Spleen (tissue), 11 donors: Measurements from ENCODE around the gene BTBD16. TPM values are rescaled to one million over a fixed set of nuclear protein-coding genes. Genes with fewer than 3 reads are reported as not detected.

Experiments
- DNase-seq: peaks from one replicate; pipeline ENCODE4 v3.0.0-alpha.2; 2020
- H3K27ac ChIP-seq, 8 donors: fragments of 200-600 bp; sonication (generic) in 7 of 8; 1 replicate in 4 of 8; 2 replicates in 4 of 8; pipeline versions ENCODE4 v1.5.0 to v1.8.0; 2016 to 2021; ENCODE audit warnings: inconsistent platforms in 4 of 8, mild to moderate bottlenecking in 4 of 8, moderate library complexity in 1 of 8
- H3K27me3 ChIP-seq, 7 donors: fragments of 200-600 bp; sonication (generic) in 6 of 7; replicated peaks in 1 of 7; 1 replicate in 4 of 7; 2 replicates in 3 of 7; pipeline versions ENCODE4 v1.5.0 to v1.8.0; 2016 to 2021; ENCODE audit warnings: inconsistent platforms in 3 of 7, mild to moderate bottlenecking in 1 of 7
- H3K36me3 ChIP-seq, 6 donors: fragments of 200-600 bp; sonication (generic) in 5 of 6; 1 replicate in 4 of 6; 2 replicates in 2 of 6; pipeline versions ENCODE4 v1.5.0 to v1.8.0; 2016 to 2021; ENCODE audit warnings: inconsistent platforms in 2 of 6
- H3K4me1 ChIP-seq, 6 donors: fragments of 200-600 bp; sonication (generic) in 5 of 6; 1 replicate in 3 of 6; 2 replicates in 3 of 6; pipeline versions ENCODE4 v1.5.0 to v1.8.0; 2016 to 2021; ENCODE audit warnings: inconsistent platforms in 3 of 6
- H3K4me3 ChIP-seq, 8 donors: fragments of 200-600 bp; sonication (generic) in 7 of 8; 1 replicate in 4 of 8; 2 replicates in 4 of 8; pipeline versions ENCODE4 v1.5.0 to v1.8.0; 2016 to 2021; ENCODE audit warnings: inconsistent platforms in 4 of 8, mild to moderate bottlenecking in 4 of 8, moderate library complexity in 2 of 8
- H3K9me3 ChIP-seq, 8 donors: fragments of 200-600 bp; sonication (generic) in 7 of 8; 1 replicate in 4 of 8; 2 replicates in 4 of 8; pipeline versions ENCODE4 v1.5.0 to v1.8.0; 2016 to 2021; ENCODE audit warnings: inconsistent platforms in 4 of 8
- CTCF ChIP-seq, 11 experiments: fragments of 200-600 bp in 7 of 11; fragments of 450-650 bp in 4 of 11; sonication (generic) in 4 of 11; IDR thresholded peaks in 8 of 11; conservative IDR thresholded peaks in 3 of 11; 1 replicate in 7 of 11; 2 replicates in 4 of 11; pipeline versions ENCODE4 v1.4.0 to v1.8.0; 2016 to 2021; ENCODE audit warnings: antibody characterized with exemption in 11 of 11, inconsistent platforms in 4 of 11, mild to moderate bottlenecking in 1 of 11
- POLR2A ChIP-seq, 3 donors: fragments of 450-650 bp; IDR thresholded peaks; one replicate each; pipeline ENCODE4 v1.5.1; 2017; ENCODE audit warnings: antibody characterized with exemption in 3 of 3, mild to moderate bottlenecking in 1 of 3
- POLR2AphosphoS5 ChIP-seq, 3 donors: sonication (generic); formaldehyde crosslinking; IDR thresholded peaks; one replicate each; pipeline ENCODE4 v1.5.1; 2017; ENCODE audit warnings: antibody characterized with exemption in 3 of 3
- WGBS, 5 donors: extraction: QIAGEN DNeasy Blood & Tissue Kit in 3 of 5; methylation state at CpG; one replicate each; pipeline versions ENCODE4 v1.1.5 to v1.1.7; 2013 to 2018; 5-methylcytosine and 5-hydroxymethylcytosine counted together
- intact Hi-C: fragments of 100-400 bp; cut with DNase I; formaldehyde crosslinking; loops from one replicate; pipeline ENCODE4 v1.15.0; 2023; ENCODE audit warnings: low total_unique reads
- polyA plus RNA-seq, 3 donors: library from polyadenylated mRNA; stranded (reverse); fragments of 200-250 nt; gene quantifications; one replicate each; pipeline ENCODE4 v1.2.1, GENCODE V29; 2013
- total RNA-seq, 7 donors: library from RNA; depleted of rRNA in 3 of 7; stranded (reverse); fragments of >200 nt in 3 of 7; fragmentation: NEBNext Ultra II Directional in 4 of 7; extraction: Animal tissue kit (Norgen Biotek cat#: 25700) in 4 of 7; gene quantifications; one replicate each; pipeline versions ENCODE4 v1.1.0 to v1.2.1, GENCODE V29; 2016 to 2021
- donor health status: healthy with polysubstance abuse.
- donor health status: DM: no; HTN: no; CAD: no; lungs with moderate emphysema.
- donor health status: DM: no; HTN: no; CAD: no.
- donor health status: Bipolar disorder and iron deficiency.
- donor health status: healthy.
- donor health status: DM: no; HTN: no; CAD: no.
- donor health status: DM: yes; HTN: yes; CAD: no.

The BTBD16 gene
- total and polyA plus RNA-seq, 10 donors: 0.04 to 0.10 TPM; not detected in 8

GRCh38 chr10:122374859-122375678 is 104.0 kb downstream of the BTBD16 start:
- Histone ChIP-seq H3K27me3 (peaks cover 0 to 28% (median 0%) of the 10 kb centered on the region in 7 donors), H3K9me3 (no peaks in the 10 kb centered on the region), H3K27ac (peak overlapping the region; percentile 90 to 99 (median 94)), H3K4me1 (peaks cover 11 to 40% (median 27%) of the 10 kb centered on the region in 6 donors), H3K36me3 (no peaks in the 10 kb centered on the region), H3K4me3 (peak overlapping the region; percentile 60 to 98 (median 82))
- WGBS, 5 donors: 0 to 4% (median 1%) methylated on average over 23 to 89 of the region's 89 CpGs
- peak; percentile 25 to 61 (median 43) for TF ChIP-seq POLR2AphosphoS5 (IDR thresholded peaks at IDR 0.05)
- no peak for TF ChIP-seq POLR2A (IDR thresholded peaks at IDR 0.05)
- peak; percentile 92 for DNase-seq
- intact Hi-C loops: no loop called here

- no peak for DNase-seq
- Histone ChIP-seq H3K9me3 (no peaks in the 10 kb centered on the region), H3K4me3 (peak overlapping the region; percentile 60 to 98 (median 82)), H3K27me3 (peaks cover 0 to 28% (median 0%) of the 10 kb centered on the region in 7 donors), H3K36me3 (no peaks in the 10 kb centered on the region), H3K4me1 (peaks cover 11 to 40% (median 27%) of the 10 kb centered on the region in 6 donors), H3K27ac (peak overlapping the region; percentile 90 to 99 (median 94))
- TF ChIP-seq CTCF (IDR thresholded peaks at IDR 0.05 in 8 of 11, conservative IDR thresholded peaks at IDR 0.05 in 3 of 11) (no peak), POLR2A (IDR thresholded peaks at IDR 0.05) (no peak), POLR2AphosphoS5 (IDR thresholded peaks at IDR 0.05) (no peak)
- intact Hi-C loops: no loop called here
- WGBS, 5 donors: 3 to 7% (median 6%) methylated on average over 7 of the region's 7 CpGs
Observed at GRCh38 chr10:122375679-122376160, 104.6 kb downstream of the BTBD16 start.

- TF ChIP-seq POLR2A (IDR thresholded peaks at IDR 0.05) (no peak), POLR2AphosphoS5 (IDR thresholded peaks at IDR 0.05) (no peak), CTCF (IDR thresholded peaks at IDR 0.05 in 8 of 11, conservative IDR thresholded peaks at IDR 0.05 in 3 of 11) (no peak)
- H3K27me3 ChIP-seq: peaks cover 0 to 28% (median 0%) of the 10 kb centered on the region in 7 donors
- H3K4me1 ChIP-seq: peaks cover 11 to 40% (median 27%) of the 10 kb centered on the region in 6 donors
- 72 to 88% (median 79%) methylated on average over 11 of the region's 11 CpGs for WGBS, 5 donors
- intact Hi-C loops: no loop called here
- H3K36me3 ChIP-seq: no peaks in the 10 kb centered on the region
- no peak overlapping the region for H3K27ac ChIP-seq
- no peak for DNase-seq
- no peaks in the 10 kb centered on the region for H3K9me3 ChIP-seq
- H3K4me3 ChIP-seq: peak overlapping the region in 3 of 8 donors; percentile 85 to 98 (median 88)
Observed at GRCh38 chr10:122376364-122376961, 105.4 kb downstream of the BTBD16 start.

GRCh38 chr10:122379041-122379440 is 107.9 kb downstream of the BTBD16 start:
- H3K4me3 ChIP-seq: no peak overlapping the region
- WGBS, 5 donors: 88 to 94% (median 91%) methylated on average over 5 of the region's 5 CpGs
- intact Hi-C loops: no loop called here

More at GRCh38 chr10:122379041-122379440, 107.9 kb downstream of the BTBD16 start:
- Histone ChIP-seq H3K36me3 (no peaks in the 10 kb centered on the region), H3K27me3 (peaks cover 0 to 8% (median 0%) of the 10 kb centered on the region in 7 donors), H3K9me3 (no peaks in the 10 kb centered on the region), H3K27ac (no peak overlapping the region), H3K4me1 (peaks cover 11 to 37% (median 20%) of the 10 kb centered on the region in 6 donors)
- no peak for TF ChIP-seq POLR2AphosphoS5 (IDR thresholded peaks at IDR 0.05)
- TF ChIP-seq POLR2A (IDR thresholded peaks at IDR 0.05): no peak
- TF ChIP-seq CTCF (IDR thresholded peaks at IDR 0.05 in 8 of 11, conservative IDR thresholded peaks at IDR 0.05 in 3 of 11): no peak
- DNase-seq: no peak
